NCI-H1436 treated with DMSO at 0.1 percent for 48 hours (cell line): ENCODE measurements around the gene ATOH7.
"Not testable (repeated sequence)": the region's sequence is repeated elsewhere in the genome, so short reads cannot be mapped to it uniquely, and the experiment has no call there.

Experiments
- DNase-seq: peaks from one replicate; lab custom pipeline; 2025; lab: John Stamatoyannopoulos, UW

Gene ATOH7

DNA sequence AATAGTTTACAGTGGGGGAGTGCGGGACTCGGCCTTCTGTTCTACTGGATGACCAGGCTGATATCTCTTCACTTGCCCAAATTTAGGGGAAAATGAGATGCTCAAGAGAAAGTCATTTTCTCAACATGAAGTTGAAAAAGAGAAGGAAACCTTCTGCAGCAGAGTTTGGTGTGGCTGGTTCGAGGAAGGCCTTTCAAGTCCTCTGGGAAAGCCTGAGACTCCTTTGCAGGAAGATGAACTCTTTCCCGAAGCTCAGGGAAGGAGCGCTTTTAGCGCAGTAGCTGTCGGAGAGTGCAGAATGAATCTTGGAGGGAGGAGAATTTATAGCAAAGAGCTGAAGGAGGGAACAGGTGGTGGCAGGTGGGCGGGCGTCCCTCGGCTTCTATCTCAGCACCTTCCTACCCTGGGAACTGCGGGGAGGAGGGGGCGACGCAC lies at the start of gene ATOH7:
Gene ATOH7, minus strand, starts transcription at position 297 of the 435 bp plus-strand sequence. CDS start 436 bp downstream, outside the sequence.
- no peak for DNase-seq

DNA sequence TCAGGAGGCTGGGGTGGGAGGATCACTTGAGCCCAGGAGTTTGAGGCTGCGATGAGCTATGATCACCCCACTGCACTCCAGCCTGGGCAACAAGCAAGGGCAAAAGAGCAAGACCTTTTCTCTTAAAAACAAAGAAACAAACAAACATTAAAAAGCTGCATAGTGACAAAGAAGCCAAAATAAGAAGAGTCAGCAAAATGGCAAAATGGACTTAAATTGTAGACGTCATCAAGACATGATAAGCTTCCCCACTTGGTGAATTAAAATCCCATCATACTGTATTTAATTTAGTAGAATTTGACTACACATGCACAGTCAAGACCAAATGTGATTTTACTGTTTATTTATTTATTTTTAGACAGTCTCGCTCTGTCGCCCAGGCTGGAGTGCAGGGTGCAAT lies 48.8 kb upstream of the ATOH7 start:
- no peak for DNase-seq

DNA sequence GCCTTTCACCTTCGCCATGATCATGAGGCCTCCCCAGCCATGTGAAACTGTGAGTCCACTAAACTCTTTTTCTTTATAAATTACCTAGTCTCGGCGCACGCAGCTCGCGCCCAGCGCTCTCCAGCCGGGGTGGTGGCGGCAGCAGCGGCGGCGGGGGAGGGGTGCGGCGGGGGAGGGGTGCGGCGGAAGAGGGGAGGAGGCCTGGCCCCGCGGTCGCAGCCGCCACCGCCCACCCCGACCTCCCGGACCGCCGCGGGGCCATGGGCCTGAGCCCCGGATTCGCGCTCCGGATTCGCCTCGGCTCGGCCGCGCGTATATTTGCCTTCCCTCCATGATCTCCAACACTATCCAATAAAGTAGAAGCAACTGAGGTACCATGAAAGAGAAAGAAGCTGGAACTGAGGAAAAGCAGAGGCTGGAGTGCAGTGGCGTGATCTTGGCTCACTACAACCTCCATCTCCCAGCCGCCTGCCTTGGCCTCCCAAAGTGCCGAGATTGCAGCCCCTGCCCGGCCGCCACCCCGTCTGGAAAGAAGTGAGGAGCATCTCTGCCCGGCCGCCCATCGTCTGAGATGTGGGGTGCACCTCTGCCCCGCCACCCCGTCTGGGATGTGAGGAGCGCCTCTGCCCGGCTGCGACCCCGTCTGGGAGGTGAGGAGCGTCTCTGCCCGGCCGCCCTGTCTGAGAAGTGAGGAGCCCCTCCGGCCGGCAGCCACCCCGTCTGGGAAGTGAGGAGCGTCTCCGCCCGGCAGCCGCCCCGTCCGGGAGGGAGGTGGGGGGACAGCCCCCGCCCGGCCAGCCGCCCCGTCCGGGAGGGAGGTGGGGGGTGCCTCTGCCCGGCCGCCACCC lies 47.2 kb upstream of the ATOH7 start:
- DNase-seq: not testable (repeated sequence)

DNA sequence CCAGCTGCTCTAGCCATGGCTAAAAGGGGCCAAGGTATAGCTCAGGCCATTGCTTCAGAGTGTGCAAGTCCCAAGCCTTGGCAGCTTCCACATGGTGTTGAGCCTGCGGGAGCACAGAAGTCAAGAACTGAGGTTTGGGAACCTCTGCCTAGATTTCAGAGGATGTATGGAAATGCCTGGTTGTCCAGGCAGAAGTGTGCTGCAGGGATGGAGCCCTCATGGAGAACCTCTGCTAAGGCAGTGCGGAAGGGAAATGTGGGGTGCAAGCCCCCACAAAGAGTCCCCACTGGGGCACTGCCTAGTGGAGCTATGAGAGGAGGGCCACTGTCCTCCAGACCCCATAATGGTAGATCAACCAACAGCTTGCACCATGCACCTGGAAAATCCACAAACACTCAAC lies 45.9 kb upstream of the ATOH7 start:
- DNase-seq: not testable (repeated sequence)

DNA sequence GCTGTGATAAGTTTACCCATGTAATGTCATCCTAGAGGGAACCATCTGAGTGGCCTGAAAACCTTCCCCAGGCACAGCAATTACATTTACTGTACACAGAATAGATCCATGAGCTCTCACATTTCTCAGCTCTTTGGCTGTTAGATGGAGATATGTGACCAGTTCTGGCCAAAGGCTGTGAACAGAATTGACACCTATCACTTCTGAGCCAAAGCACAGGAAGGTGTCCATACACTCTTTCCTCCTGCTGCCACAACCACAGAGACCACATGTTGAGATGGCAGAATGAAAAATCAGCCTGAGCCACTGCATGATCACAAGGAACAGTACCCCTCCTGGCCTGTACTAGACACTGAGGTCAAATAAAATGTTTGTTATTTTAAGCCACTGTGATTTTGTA lies 44.3 kb upstream of the ATOH7 start:
- no peak for DNase-seq

DNA sequence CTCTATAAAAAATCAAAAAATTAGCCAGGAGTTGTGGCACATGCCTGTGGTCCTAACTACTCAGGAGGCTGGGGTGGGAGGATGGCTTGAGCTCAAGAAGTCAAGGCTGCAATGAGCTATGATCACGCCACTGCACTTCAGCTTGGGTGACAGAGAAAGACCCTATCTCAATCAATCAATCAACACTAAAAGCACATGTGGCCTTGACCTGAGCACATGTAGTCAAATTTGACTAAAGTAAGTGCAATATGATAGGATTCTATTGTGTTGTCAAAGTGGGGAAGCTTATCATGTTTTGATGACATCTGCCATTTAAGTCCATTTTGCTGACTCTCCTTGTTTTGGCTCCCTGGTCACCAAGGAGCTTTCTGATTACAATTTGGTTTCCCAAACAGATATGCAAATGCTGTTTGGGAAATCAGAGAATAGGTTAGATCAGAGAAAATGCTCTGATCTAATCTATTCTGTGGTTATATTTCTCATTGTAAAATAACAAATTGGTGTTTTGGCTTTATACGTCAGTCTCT lies 43.8 kb upstream of the ATOH7 start:
- no peak for DNase-seq

DNA sequence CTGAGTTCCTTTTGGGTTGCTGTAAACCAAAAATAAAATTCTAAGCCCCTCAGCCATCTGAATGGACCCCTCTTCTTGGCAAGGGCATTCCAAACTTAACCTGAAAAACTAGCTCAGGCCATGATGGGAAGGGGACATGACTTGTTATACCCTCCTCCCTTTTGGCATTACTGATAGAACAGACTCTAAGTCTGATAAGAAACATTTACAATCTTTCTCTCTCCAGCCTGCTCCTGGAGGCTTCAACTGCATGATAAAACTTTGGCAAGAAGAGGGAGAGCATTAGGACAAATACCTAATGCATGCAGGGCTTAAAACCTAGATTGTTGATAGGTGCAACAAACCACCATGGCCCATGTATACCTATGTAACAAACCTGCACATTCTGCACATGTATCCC lies 40.9 kb upstream of the ATOH7 start:
- no peak for DNase-seq

DNA sequence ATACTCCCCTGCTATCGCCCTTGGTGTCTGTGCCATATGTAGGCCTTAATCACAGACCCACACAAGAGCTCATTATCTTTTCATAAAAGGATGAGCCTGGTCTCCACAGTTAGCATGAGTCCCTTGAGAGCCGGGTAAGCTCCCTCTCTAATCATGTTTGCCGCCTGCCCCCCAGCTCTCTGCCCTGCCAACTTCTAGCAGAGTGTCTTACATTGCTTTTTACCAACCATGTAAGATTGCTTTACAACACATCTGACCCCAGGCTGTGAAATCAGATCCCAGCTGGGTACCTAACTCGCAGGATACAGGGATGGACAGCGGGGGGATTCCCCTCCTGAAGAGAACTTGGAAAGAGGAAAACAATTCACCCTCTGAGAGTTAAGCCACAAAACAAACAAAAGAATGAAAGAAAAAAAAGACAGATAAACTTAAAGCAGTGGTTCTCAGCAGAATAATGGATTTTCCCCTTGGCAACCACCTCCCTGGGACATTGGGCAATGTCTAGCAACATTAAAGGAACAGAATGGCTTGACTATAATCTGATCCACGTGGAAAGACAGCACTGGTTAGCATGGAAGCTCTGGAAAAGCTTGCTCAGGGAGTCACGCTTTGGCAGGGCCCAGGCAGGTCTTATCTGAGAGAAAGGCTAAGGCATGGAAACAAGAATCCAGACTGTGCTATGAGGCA lies 39.4 kb upstream of the ATOH7 start:
- DNase-seq: no peak

DNA sequence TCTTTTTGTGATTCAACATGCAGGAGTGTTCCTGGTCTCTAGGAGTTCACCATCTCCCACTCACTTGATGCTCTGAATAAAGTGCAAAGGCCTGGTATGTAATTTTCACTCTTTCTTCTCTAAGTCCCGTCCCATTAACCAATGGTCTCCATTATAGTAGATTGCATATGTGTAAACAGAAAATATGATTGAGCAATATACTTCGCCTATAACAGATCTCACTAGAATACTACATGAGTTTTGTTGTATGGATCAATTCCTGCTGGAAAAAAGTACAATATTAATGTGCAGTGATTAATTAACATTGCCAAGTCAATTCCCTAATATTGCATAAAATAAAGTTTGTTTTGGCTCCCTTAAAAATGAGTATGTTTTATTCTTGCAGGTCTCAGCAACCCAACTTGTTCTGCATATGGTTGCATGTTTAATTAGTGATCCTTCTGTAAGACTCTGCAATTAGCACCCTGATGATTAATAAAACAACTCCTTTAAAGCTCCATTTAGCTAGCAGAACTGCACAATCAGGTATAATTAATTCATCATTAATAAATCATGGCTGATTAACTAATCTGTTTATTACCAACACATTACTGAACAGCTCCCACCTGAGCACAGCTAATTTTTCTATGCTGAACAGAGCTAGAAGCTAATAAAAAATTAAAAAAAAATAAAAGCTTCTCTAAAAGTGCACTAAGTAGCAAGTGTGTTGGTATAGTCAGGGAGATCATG lies 37.8 kb upstream of the ATOH7 start:
- no peak for DNase-seq

DNA sequence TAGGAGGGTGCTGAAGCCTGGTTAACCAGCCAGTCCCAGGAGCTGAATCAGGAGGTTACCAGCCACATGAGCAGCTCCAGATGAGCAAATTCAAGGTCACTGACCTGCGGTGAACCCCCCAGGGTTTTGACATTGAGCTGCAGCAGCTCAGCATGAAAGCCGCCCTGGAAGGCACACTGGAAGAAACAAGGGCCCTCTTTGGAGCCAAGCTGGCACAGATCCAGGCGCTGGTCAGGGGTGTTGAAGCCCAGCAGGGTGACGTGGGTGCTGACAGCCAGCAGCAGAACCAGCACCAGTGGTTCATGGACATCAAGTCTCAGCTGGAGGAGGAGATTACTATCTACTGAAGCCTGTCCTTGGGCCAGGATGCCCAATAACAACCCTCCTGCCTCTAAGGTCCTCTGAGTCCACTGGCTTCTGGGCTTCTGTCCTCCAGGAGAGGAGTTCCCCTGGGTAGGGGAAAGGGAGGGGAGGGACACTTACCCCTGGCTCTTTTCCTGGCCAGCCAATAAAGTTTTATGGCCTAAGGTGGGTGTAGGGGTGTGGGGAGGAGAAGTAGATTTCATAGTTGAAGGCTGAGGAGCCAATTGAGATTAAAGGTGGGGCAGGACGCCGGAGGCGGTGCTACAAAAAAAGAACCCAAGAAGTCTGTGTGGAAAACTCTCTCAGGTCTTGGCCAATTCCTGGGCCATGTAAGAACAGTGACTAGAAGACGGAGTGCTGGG lies 29.4 kb upstream of the ATOH7 start:
- no peak for DNase-seq

DNA sequence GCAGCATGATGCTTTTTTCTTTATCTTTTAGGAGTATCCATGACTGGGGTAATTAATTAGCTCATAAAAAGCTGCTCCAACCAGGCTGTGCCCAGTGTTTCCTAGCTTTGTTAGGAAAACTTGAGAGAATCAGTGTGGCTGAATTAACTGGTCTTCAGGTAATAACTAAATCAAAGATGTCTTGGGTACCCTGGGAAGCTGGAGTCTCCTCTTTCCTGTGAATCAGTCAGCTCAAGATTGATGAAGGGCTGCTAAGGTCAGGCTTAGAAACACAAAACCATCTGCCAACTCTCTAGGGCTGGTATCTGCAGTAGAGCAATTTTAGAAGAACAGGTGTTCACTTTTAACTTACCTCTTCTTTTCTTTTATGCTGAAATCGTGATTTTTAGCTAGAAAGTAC lies 21.4 kb upstream of the ATOH7 start:
- DNase-seq: no peak

DNA sequence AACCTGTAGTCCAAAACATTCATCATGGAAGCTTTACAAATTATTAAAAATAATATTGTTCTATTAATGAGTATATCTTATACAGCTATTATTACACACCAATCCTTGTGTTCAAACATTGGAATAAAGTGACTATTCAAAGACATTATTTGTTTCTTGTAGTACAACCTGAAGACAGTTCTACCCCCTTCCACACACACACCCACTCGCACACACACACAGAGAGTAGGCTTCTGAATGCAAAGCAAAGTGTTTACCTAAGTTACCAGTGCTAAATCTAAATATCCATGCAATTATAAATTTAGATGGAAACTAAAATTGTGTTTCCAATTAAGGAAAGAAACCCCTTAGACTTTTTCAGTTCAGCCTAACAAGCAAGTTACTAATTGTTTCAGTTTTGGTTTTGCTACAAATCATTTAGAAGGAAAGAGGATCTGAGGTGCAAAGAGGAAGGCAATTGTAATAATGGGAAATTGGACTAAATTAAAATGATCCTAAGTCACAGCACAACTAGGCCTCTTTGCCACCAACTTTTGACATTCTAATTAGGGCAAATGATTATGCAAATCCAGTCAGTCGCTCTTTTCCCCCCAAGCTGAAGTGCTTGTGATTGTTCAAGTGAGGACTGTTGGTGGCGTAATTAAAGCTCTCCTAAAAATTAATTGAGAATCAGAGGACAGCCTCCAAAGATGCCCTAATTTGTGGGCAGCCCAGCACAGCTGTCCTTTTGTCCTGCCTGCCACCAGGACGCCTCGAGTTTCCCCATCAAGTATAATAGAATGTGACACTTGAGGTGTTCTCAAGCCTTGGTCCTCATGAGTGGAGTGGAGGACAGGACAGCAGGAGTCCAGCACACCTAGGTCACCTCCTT lies 19.9 kb upstream of the ATOH7 start:
- no peak for DNase-seq

DNA sequence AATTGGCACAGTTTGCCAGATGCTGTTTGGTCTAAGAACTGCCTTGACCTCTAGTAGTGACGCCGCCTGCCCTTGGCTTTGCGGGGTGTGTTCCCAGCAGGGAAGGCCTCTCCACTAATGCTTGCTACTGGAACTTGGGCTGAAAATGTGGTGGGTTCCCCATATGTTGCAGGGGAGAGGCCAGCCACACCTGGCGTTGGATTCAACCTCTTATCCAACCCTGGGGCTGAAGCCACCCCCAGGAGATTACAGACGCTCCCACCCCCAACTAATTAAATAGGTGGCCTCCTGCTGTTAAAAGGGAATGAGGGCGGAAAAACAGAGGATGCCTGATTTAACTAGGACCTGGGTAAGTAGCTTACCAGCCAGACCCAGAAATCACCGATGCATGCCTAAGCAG lies 19.2 kb upstream of the ATOH7 start:
- no peak for DNase-seq

DNA sequence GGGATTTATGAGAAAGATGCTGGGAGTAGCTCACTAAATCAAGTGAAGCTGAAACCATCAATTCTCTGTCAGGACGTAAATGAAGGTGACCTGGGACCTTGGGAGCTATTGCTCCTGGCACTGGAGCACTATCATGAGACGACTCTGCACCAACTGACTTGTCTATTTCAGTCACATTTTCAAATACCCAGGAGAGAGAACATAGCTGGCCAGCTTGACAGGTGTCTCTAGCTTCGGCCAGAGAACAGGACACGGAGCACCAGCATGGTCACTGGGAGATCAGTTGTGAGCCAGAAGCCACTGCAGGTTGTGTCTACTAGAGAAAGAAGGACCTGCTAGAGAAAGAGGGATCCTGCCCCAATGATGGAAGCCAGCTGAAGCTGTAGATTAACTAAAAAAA lies 17.4 kb upstream of the ATOH7 start:
- DNase-seq: no peak

DNA sequence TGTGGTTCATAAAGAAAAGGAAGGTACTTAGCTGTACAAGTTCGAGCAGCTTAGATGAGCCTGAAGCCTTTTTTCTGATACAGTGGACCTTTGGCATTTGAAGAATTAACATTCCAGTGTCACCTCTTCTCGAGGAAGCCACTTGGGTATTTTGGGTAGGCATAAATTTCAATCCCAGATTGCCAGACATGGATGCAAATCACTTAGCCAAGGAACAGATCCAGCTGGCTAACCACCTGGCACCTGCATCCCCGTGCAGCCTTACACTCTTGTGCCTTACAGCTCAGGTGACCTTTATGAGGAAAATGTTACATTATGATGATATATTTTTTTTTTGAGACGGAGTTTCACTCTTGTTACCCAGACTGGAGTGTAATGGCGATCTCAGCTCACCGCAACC lies 16.0 kb upstream of the ATOH7 start:
- no peak for DNase-seq

DNA sequence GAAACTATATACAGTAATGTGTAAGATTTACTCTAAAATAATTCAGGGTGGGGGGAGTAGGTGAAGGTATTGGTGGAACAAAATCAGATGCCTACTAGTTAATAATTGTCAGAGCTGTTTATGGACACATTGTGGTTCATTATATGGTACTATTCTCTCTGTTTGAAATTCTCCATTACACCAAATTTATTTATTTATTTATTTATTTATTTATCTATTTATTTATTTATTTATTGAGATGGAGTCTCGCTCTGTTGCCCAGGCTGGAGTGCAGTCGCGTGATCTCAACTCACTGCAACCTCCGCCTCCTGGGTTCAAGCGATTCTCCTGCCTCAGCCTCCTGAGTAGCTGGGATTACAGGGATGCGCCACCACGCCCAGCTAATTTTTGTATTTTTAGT lies 14.5 kb upstream of the ATOH7 start:
- not testable (repeated sequence) for DNase-seq

DNA sequence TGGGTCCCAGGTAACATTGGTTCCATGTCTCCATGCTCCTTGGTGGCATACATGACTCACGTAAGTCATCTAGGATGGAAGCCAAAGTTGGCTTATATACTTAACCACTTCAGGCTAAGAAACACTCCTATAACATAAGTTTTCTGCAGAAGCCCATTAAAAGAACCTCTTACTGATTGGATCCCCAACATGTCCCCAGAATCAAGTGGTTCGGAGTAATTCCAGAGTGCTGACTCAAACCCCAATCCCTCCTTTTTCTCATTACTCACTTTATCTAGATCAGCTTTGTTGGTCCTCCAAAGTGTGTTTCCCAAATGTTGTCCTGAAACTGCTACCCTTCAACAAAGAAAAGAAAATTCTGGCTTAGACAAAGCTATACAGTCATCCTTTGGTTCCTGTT lies 10.1 kb upstream of the ATOH7 start:
- DNase-seq: no peak

DNA sequence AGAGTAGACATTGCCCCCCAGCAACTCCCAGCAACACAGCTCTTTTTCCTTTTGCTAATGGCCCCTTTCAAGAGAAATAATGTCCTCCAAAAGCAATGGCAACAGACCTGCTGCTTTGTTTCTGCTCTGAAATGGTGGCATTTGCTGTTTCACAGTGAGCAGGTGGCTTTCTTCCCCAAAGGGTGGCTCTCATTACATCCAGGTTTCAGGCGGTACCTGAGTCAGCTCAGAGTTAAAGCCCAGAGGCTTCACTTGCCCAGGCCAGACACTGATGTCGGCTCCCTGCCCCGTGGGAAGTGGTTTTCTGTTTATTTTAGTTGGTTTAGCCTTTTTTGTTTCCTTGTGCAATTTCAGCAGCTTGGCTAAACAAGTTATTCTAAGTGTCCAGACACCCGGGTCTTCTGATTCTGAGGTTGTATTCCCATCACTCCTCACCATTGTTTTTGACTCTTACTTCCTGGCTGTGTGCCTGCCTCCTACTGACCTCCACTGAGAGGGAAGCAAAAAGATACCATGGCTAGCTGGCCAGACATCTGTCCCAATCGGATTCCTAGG lies 7.8 kb upstream of the ATOH7 start:
- DNase-seq: no peak

DNA sequence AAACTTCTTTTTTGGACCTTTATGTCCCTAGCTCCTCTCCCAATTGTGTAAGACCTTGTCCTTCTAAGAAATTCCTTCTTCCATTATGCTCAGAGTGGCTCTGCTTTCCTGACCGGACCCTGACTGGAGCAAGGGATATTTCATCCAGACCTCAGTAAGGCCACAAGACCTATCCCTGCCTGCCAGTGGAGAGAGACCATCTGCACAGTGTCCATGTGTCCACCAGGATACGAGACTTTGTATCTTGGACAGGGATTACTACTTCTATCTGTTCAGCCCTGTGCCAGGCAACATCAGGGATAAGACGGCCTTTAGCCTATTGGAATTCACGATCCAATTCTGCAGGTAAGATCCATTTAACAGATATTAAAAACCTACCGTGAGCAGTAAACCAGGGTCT lies 7.2 kb upstream of the ATOH7 start:
- no peak for DNase-seq

DNA sequence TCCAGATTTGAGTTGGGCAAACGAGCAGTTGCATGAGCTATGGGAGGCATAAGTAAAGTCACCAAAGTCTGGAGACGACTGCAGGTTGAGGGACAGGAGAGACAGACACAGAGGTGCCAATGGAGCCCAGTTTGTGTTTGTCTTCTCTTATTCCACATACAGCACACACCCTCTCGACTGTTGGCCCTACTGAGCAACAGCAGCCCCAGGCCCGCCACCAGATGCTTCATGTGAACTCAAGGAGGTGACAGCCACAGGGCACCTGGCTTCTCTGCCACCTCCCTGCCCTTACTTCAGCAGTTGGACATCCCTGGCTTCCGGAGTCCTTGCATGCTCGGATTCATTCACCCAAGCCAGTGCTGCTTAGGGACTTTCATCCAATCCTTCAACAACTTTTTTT lies 6.5 kb upstream of the ATOH7 start:
- no peak for DNase-seq

DNA sequence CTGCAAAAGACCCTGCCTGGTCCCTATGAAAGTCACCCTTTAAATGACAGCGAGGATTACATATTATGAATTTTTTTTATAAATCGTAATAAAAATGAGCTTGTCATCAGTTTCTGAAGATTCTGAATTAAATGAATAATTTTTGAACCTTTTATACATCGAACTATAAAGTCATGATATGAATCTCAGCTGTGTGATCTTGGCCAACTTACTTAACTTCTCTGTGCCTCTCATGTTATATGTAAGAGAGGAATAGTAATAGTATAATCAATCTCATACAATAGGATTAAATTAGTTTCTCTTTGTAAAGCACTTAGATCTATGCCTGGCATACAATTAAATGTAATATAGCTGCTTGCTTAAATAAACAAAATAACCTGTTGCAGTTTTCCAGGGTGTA lies 5.3 kb upstream of the ATOH7 start:
- no peak for DNase-seq
